Erythroblast (primary cell): ENCODE data around the gene RCE1.
A peak's percentile ranks its signal among the peaks of the same experiment; 100 is the strongest.

Experiments
- DNase-seq, 2 experiments: peaks; one replicate each; lab custom pipeline; 2025; lab: John Stamatoyannopoulos, UW
- GATA1 ChIP-seq: IDR thresholded peaks from 2 replicates; pipeline ENCODE4 v1.6.1; 2011; ENCODE audit warnings: low read depth, mild to moderate bottlenecking, control low read depth, low read length, moderate library complexity
- POLR2A ChIP-seq: IDR thresholded peaks from 2 replicates; pipeline ENCODE4 v1.6.1; 2011; ENCODE audit warnings: mild to moderate bottlenecking, low read length

Gene RCE1

DNA sequence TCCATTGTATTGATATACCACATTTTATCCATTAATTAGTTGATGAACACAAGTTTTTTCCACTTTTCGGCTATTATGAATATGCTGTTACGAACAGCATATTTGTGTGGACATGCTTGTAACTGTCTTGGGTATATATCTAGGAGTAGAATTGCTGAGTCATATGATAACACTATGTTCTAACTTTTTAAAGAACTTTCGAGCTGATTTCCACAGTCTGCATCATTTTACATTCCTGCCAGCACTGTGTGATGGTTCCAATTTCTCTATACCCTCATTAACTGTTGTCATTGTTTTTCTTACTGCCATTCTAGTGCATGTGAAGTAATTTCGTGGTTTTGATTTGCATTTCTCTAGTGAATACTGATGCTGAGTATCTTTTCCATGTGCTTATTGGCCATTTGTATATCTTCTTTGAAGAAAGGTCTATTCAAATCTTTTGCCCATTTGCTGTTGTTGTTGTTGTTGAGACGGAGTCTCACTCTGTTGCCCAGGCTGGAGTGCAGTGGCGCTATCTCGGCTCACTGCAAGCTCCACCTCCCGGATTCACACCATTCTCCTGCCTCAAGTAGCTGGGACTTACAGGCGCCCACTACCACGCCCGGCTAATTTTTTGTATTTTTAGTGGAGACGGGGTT lies 7.4 kb upstream of the RCE1 start:
- peak; percentile 50 to 80 for DNase-seq
- TF ChIP-seq POLR2A: peak; percentile 47
- no peak for TF ChIP-seq GATA1

DNA sequence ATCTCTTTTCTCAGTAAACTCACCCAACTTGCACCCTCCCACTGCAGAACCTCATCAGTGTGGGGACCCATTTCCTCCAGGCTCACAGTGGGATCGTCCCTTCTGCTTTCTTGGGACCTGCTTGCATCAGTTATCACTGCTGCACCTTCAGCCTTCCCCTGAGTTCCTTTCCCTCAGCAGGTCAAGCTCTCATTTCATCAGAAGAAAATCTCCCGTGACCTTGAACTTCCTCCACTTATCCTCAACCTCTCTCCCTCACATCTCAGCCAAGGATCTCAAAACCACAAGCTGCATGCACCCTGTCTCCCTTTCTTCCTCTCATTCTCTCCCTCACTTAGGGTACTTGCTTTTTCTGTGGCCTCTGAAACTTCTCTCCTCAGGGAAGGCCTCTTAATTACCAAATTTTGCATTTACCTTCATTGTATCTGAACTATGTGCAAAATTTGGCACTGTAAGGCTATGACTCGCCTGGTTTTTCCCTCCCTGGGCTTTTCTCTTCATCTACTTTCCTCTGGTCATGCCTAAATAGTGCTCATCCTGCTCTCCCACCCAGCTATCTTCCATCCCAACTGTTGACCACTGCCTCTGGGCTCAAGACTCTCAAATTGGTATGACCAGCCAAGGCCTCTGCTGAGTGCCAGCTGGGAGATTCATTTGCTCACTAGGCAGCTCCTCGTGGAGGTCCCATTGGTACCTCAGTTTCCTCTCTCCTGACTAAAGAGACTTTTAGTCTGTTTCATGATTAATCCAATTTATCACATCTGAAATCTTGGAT lies 2.7 kb upstream of the RCE1 start:
- TF ChIP-seq POLR2A (no peak), GATA1 (no peak)

DNA sequence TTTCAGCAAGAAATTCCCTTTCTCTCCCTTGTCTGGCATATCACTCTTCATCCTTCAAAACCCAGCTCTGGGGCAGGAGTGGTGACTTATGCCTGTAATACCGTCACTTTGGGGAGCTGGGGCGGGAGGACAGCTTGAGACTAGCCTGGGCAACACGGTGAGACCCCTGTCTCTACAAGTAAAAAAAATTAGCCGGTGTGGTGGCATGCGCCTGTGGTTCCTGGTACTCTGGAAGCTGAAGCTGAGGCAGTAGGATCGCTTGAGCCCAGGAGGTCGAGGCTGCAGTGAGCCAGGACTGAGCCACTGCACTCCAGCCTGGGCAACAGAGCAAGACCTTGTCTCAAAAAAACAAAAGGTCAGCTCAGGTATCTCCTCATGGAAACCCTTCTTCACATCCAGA lies 1.4 kb upstream of the RCE1 start:
- TF ChIP-seq POLR2A (no peak), GATA1 (no peak)
- DNase-seq: no peak

More for the DNA sequence above, 2.7 kb upstream of the RCE1 start:
- DNase-seq: no peak

DNA sequence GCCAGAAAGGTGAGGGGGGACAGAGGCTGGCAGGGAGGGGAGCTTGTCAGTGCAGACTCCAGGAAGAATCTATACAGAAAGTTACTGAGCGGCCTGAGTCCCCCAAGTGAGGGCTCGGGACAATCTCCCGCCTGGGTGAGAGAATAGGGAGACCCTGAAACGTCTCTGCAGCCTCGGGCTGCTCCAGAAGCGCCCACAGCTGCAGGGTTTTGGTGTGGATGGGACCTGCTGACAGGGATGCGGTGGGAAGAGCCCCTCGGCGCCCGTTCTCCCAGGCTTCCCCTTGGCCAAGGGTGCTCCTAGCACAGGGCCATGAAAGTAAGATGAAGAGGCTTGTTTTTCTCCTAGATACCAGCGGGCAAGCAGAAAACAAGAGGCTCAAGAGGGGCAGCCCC lies 743 bp upstream of the RCE1 start:
- TF ChIP-seq POLR2A (no peak), GATA1 (no peak)
- DNase-seq: no peak

DNA sequence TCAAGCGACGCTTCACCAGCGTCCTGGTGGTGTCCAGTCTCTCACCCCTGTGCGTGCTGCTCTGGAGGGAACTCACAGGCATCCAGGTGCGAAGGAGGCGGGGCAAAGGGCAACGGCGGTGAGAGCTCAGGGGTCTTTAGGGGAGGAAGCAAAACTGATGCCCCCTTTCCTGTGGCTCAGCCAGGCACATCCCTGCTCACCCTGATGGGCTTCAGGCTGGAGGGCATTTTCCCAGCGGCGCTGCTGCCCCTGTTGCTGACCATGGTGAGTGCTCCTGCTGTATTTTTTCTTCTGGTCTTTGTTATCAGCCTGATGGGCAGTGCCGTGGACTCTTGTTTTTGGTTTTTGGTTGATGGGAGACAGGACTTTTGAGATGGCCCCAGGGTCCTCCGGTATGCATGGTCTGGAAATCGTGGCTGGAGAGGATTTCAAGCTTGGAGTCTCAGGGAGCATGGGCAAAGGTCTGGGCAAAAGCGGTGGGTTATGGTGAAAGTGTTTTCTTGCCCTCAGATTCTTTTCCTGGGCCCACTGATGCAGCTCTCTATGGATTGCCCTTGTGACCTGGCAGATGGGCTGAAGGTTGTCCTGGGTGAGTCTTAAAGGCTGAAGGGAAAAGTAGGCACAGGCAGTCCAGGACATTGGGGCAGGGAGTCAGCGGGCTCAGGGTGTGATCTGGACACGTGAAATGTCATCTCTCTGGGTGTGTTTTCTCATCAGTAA lies 695 bp downstream of the RCE1 start:
- DNase-seq: no peak
- TF ChIP-seq POLR2A (no peak), GATA1 (no peak)

DNA sequence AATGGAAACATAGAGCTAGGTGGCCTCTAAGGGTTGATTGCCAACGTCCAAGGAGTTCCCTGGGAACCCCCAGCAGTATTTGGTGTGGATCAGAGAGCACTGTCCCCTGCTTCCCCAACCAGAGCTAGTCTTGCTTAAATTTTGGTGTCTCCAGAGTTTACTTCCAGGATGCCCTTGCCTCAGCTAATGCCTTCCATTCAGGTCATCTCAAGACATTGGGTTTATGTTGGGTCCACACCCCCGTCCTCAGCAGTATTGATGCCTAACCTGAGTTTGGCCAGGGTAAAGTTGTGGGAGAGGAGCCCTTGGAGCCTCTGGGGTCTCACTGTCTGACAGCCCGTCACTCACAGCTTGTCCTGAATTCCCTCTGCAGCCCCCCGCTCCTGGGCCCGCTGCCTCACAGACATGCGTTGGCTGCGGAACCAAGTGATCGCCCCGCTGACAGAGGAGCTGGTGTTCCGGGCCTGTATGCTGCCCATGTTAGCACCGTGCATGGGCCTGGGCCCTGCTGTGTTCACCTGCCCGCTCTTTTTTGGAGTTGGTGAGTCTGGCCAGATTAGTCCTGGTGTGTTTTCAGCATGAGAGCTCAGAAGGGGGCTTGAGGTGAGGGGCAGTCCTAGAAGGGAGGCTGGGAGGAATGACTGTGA lies 1.4 kb downstream of the RCE1 start:
- no peak for TF ChIP-seq POLR2A
- no peak for TF ChIP-seq GATA1

DNA sequence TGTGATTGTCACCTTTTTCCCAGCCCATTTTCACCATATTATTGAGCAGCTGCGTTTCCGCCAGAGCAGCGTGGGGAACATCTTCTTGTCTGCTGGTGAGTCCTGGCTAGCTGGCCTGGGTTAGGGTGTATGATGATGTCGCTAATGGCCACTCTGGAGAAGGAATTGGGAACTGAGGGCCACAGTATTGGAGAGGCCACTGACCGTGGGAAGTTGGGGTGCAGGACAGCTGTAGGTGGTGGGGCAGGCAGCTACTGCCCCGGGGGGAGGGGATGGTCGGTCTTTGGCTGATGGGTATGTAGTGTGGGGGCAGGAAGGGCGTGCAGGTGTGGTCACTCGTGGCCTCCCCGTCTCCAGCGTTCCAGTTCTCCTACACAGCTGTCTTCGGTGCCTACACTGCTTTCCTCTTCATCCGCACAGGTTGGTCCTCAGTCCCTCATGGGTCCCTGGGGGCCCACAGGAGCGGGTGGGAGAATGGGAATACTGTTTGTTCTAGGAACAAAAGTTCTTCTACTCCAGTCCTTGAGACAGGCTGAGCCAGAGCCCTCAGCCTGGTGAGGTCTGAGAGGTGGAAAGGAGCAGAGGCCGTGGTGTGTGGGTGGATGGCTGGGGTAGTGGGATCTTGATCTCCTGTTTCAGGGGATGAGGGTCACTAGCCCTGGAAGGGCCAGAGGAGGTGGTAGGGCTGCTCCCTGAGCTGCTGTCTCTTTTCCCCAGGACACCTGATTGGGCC lies 2.1 kb downstream of the RCE1 start:
- TF ChIP-seq GATA1 (no peak), POLR2A (no peak)
- no peak for DNase-seq

More for the DNA sequence above, 1.4 kb downstream of the RCE1 start:
- no peak for DNase-seq

DNA sequence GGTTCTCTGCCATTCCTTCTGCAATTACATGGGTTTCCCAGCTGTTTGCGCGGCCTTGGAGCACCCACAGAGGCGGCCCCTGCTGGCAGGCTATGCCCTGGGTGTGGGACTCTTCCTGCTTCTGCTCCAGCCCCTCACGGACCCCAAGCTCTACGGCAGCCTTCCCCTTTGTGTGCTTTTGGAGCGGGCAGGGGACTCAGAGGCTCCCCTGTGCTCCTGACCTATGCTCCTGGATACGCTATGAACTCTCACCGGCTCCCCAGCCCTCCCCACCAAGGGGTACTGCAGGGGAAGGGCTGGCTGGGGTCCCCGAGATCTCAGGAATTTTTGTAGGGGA lies 2.6 kb downstream of the RCE1 start:
- DNase-seq: no peak
- no peak for TF ChIP-seq GATA1
- TF ChIP-seq POLR2A: no peak

DNA sequence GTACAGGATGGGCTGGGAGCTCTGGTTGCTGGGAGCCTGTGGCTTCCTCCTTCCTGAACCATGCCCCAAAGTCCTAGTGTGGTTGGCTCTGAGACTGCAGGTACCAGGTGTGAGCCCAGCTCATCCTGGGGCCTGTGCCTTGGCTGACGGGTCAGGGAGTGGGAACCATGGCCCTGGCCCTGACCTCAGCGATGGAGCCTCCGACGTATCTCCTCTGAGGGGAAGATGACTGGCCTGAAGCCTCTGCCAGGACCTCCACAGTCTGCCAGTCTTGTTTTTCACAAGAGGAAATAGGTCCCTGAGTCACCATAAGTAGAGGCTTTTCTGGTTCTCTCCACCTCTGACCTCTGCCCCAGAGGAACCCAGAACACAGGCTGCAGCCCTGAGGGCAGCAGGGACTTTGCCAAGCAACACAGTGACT lies 3.4 kb downstream of the RCE1 start:
- no peak for DNase-seq
- TF ChIP-seq POLR2A (no peak), GATA1 (no peak)

DNA sequence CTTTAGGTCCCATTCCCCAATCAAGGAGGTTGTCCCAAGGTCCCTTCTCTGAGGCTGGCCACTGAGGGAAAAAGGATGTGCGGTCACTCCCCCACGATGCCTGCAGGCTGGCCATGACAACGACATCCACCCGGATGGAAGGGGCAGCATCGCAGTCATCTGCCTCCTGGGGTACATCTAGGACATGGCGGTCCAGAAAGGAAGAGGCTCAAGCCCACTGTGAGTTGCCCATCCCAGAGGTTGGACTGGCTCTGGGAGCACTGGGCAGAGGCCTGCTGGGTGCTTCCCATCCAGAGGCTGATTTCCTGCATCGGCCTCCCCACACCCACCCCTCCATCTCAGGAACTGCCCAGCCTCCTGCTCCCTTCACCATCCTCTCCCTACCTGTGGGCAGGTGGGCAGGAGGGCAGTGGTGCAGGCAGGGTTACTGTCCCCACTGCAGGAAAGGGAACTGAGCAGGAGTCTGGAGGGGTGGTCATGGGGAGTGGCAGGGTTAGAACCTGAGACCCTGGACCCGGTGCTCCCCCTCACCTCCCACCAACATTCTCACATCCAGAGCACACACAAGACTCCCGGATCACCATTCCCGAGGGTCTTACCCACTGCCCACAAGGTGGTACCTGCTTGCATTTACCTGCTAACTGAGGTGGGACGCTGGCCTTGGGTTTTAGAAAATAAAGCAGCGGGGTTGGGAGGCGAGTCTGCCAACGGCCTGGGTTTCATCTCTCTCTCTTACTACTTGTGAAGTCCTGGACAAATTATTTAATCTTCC lies 4.4 kb downstream of the RCE1 start:
- TF ChIP-seq POLR2A: no peak
- no peak for TF ChIP-seq GATA1

DNA sequence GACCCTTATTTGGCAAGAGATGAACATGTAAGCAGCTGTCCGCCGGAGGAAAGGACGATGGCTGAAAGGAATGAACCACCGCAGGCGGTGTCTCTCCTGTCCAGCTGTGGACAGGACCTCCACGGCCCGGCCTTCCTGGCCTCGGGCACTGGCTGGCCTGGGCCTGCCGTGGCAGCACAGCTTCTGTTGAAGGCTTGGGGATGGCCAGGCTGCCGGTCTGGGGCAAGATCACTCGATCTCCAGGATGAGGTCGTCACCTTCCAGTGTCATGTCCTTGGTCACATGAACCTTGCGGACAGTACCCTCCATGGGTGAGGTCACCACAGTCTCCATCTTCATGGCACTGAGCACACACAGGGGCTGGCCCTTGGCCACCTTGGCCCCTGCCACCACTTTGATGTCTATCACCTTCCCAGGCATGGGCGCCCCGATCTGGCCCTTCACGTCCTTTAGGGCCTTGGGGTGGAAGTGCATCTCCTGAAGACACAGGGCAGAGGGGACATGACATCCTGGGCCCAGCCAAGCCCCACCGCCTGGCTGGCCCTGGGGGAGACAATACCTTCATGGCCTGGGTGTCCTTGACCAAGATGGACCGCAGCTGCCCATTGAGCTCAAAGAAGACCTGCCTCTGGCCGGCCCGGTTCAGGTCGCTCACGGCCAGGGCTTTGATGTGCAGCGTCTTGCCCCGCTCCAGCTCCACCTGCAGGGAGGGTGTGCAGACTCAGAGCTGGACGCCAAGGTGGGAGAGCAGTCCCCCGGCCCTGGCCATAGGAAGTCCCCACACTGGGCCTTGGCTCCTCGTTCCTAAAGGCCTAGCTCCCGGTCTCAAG lies 5.6 kb downstream of the RCE1 start:
- TF ChIP-seq GATA1: no peak
- DNase-seq: no peak

More for the DNA sequence above, 4.4 kb downstream of the RCE1 start:
- no peak for DNase-seq

DNA sequence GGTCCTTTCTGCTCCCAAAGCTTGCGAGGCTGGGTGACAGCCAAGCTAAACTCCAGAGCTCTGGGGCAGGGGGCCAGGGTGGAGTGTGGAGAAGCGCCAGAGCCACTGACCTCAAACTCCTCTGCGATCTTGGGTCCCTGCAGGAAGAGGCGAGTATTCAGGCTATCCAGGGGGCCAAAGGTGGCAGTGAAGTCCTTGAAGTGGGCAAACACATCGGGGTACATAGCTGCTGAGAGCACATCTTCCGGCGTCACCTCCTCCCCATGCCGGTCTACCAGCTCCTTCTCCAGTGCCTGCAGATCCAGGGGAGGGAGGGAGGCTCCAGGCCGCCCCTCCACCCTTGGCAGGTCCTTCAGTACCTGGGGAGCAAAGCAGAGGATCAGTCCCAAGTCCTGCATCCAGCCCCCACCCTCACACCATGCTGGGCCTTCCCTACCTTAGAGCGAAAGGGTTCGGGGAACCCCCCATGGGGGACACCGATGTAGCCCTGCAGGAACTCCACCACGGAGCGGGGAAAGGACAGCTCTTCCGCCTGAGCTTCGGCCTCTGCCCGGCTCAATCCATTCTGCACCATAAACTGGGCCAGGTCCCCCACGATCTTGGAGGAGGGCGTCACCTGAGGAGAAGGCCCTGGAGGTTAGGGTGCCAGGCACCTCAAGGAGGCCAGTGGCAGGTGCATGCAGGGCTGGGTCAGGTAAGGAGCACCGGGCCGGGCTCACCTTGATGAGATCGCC lies 6.4 kb downstream of the RCE1 start:
- DNase-seq: no peak
- TF ChIP-seq GATA1: no peak
- TF ChIP-seq POLR2A: no peak
